ENCODE measurements around the gene GALNT6.

Gene GALNT6

DNA sequence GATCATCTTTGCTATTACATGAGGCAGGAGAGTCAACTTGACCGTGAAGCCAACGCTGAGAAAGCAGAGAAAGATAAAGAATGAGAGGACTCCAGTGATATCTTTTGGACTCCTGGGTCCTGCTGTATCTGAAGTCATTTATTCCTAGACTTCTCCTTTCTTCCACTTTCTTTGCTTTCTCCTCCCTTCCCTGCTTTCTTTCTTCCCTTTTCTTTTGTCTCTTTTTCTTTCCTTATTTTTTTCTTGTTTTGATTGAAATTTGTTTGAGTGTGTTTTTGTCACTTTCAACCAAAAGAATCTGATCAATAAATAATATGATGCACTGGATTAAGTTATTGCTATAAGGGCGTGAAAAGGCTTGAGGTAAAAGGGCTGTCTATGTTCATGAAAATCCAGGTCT lies 13.4 kb upstream of the GALNT6 start:
- DNase-seq (ENCODE audit: low spot score): no peak

DNA sequence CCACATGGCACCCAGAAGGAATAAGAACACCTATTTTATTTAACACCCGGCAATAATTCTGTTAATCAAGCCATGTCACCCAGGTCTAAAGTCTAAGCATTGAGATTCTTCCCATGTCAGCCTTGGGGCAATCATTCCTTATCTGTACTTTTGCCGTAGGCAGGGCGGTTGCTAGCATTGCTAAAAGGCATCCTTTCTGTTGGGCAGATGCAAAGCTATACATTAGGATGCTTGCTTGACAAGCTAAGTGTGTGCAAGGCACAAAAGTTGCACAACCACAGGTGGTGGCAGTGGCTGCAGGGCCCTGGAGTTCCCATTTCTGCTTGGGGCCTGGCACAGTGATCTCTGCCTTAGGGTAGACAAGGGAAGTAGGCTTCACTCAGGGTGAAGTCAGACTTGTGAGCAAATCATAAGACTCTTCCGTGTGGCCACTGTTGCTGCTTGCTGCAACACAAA lies 12.5 kb upstream of the GALNT6 start:
- no peak for DNase-seq (ENCODE audit: low spot score)

GRCh38 chr12:51403159-51403558 lies 12.0 kb upstream of the GALNT6 start:
- no peak for DNase-seq (ENCODE audit: low spot score)

- DNase-seq (ENCODE audit: low spot score): no peak
Measured at GRCh38 chr12:51401900-51402299, 10.7 kb upstream of the GALNT6 start.

- no peak for DNase-seq (ENCODE audit: low spot score)
Measured at GRCh38 chr12:51401486-51401885, 10.3 kb upstream of the GALNT6 start.

- DNase-seq (ENCODE audit: low spot score): no peak
Measured at GRCh38 chr12:51401020-51401419, 9.8 kb upstream of the GALNT6 start.

GRCh38 chr12:51399891-51400290 lies 8.7 kb upstream of the GALNT6 start:
- no peak for DNase-seq (ENCODE audit: low spot score)

DNA sequence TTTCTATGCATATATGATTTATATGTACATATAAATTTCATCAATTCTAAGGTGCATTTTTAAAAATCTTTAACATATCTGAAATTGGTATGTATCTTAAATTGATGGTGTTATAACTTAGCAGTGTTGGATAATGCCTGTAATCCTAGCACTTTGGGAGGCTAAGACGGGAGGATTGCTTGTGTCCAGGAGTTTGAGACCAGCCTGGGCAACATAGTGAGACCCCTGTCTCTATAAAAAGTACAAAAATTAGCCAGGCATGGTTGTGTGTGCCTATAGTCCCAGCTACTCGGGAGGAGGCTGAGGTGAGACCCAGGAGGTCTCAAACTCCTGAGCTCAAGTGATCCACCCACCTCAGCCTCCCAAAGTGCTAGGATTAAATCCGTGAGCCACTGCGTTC lies 6.5 kb upstream of the GALNT6 start:
- DNase-seq (ENCODE audit: low spot score): no peak

GRCh38 chr12:51395283-51396230 lies 4.4 kb upstream of the GALNT6 start:
- DNase-seq (ENCODE audit: low spot score): no peak

DNA sequence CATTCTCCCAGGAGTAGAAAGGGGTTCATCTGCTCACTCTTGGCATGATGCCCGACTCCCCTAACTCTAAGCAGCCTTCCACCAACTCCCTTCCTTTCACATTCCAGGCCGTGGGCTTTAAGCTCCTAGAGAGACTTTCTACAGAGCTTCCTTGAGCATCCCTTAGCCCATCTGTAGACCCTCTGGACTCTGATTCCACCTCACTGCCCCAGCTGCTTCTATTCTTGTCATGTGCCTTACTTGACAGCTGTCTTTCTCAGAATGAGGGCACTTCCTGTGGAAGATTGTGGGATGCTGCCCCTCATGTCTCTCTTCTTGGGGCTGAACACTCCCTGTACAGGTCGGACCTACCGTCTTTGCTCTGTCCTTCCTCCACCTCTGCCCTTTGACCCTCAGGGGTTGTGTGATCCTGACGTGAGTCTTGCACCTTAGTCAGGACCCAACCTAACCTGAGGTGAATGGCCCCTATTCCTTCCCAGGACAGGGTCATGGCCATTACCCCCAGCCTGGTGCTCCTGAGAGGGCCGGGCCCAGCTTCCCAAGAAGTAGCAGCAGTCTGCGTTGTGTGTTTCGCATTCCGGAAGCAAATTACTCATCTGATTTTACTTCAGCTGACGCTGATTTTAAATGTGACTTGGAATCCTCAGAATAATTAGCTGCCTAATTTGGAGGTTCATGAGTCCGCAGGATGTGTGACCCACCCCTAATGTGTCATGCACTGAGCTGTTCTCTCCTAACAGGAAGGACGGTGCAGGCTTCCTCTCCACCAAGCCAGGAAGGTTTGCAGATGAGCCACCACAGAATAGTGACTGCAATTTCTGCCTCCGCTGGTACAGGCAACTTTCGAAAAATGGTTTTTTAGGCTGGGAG lies 2.7 kb upstream of the GALNT6 start:
- DNase-seq (ENCODE audit: low spot score): peak; percentile 81

- DNase-seq (ENCODE audit: low spot score): peak; percentile 23
Measured at GRCh38 chr12:51392556-51393237, 1.5 kb upstream of the GALNT6 start.

DNA sequence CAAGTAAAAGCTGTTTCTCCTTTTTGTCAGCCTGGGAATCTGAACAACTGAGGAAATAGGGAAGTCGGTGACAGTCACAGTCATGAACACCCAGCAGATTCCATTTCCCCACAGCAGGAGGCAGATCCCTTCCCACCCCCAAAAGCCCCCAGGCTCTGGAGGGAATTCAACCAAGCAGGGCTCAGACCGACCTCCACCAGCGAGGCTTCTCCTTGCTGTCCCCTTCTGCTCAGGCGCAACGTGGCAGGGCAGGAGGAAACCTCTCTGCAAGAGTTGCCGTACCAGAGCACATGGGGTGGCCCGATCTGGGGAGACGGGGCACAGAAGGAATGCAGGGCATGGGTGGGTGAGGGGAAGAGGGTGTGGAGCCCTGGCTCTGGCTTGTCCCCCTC lies 319 bp downstream of the GALNT6 start:
- peak; percentile 14 for DNase-seq (ENCODE audit: low spot score)

DNA sequence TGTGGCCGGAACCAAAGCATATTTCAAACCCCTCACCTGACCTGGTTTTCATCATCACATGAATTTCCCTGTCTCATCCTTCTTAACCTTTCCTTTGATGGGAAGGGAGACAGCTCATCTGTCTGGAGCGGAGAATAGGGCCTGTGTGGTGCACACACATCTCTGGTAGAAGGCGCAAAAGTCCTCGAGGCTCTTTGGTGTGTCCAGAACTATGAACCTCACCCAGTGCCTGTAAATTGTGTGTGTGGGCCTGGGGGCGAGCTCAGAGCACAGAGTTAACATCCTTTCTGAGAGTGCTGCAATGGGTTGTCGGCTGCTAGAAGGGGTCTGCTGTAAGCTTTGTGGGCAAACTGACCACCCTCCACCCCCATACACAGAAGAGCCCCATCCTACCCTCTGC lies 749 bp downstream of the GALNT6 start:
- DNase-seq (ENCODE audit: low spot score): no peak

DNA sequence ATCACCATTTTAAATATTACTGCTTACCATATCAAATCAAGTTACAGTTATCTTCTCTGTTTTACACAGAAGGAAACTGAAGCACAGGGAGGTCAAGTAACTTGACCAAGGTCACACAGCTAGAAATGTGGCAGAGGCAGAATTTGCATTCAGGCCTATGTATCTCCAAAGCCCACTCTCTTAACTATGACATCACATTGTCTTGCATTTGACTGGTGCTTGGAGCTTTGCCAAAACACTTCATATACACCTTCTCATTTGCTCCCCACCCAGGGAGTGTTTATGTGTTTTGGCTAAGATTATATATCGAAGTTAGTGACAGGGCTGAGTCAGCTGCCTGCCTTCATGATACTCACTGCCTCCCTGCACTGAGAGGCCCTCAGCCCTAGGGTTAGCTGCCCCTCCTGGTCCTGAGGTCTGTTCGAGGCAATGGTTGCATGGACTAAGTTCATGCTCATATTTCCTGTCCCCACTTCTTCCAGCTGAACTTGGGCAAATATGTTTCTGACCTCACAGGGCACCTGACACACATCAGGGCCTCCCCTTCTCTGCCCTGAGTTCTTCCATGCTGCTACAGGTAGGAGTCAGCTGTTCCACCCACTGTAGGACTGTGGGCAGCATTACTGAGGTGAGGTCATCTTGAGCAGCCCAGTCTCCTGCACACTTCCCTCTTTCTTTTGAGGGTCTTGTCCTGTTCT lies 1.8 kb downstream of the GALNT6 start:
- DNase-seq (ENCODE audit: low spot score): peak; percentile 60

GRCh38 chr12:51388846-51389245 lies 2.4 kb downstream of the GALNT6 start:
- no peak for DNase-seq (ENCODE audit: low spot score)

GRCh38 chr12:51388069-51388799 lies 3.0 kb downstream of the GALNT6 start:
- no peak for DNase-seq (ENCODE audit: low spot score)

DNA sequence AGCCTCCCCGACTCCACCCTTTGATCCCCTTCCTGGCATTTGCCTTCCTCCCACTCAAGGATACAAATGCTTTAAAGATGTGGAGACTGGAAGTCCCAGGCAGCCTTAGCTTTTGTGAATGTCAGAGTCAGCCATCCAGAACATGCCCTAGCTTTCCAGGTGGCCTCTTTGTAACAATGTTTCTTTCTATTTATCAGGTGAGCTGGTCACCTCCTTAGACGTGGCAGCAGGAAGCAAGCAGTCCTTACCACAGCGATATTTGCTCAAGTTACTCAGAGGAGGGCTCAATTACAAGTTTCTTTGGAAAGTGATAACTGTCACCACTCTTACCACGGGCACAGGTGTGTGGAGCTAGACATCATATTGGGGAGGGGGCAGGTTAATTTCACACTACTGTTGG lies 4.9 kb downstream of the GALNT6 start:
- peak; percentile 75 for DNase-seq (ENCODE audit: low spot score)

DNA sequence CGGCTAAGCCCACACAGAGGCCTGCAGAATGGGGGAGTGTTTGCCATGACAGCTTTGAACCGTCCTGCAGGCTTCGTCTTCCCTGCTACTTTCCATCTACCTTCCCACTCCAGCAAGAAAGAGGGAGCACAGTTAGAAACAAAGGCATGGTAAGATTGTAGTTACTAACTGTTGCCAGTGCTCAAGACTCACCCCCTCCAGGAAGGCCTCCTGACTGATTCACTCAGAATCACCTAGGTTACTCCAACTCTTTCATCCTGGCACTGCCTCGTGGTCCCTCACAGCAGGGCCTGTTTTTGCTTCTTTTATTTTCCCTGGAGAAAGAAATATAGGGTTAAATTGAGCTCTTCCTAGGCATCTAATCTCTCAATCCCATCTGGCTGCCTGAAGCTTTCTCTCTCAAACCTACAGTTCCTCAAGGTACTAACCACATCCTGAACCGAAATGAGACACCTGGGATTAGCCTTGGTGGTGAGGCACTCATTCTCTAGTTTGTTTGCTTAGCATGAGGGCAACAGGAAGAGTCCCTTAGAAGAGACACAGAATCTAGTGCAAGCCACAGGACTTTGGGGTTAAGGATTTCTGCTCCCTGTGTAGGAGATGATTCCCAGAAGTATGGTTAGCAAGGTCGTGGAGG lies 7.8 kb downstream of the GALNT6 start:
- DNase-seq (ENCODE audit: low spot score): peak; percentile 58

GRCh38 chr12:51382173-51382572 lies 9.0 kb downstream of the GALNT6 start:
- DNase-seq (ENCODE audit: low spot score): no peak
